Lower leg skin (tissue), 3 donors: Measurements from ENCODE around the gene TAF11L4.

ENCODE experiments used
- POLR2A ChIP-seq, 2 donors: fragments of 450-650 bp; IDR thresholded peaks; one replicate each; pipeline ENCODE4 v1.6.1; 2016 to 2017; ENCODE audit warnings: antibody characterized with exemption in 2 of 2, mild to moderate bottlenecking in 1 of 2, moderate library complexity in 1 of 2
- TF ChIP-seq, protein P1 (sequence below), 3 donors: fragments of 450-650 bp; IDR thresholded peaks; one replicate each; pipeline ENCODE4 v1.5.1; 2016; ENCODE audit warnings: antibody characterized with exemption in 3 of 3, mild to moderate bottlenecking in 3 of 3, moderate library complexity in 2 of 3

DNA sequence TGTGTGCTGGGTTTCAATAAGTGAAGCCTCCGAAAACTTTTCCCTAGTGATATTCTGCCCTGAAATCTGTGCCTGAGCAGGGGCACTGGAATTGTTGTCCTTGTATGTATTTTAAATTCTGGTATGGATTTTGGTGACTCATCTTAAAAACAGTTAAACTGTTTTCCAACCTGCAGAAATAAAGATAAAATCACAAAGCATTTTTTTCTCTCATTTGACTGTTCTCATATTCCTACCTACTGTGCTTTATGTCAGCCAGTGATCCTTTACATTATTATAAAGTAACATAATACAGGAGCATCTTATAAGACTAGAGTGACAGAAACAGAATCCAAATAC, 34.5 kb upstream of the TAF11L4 start:
- TF ChIP-seq, protein P1, sequence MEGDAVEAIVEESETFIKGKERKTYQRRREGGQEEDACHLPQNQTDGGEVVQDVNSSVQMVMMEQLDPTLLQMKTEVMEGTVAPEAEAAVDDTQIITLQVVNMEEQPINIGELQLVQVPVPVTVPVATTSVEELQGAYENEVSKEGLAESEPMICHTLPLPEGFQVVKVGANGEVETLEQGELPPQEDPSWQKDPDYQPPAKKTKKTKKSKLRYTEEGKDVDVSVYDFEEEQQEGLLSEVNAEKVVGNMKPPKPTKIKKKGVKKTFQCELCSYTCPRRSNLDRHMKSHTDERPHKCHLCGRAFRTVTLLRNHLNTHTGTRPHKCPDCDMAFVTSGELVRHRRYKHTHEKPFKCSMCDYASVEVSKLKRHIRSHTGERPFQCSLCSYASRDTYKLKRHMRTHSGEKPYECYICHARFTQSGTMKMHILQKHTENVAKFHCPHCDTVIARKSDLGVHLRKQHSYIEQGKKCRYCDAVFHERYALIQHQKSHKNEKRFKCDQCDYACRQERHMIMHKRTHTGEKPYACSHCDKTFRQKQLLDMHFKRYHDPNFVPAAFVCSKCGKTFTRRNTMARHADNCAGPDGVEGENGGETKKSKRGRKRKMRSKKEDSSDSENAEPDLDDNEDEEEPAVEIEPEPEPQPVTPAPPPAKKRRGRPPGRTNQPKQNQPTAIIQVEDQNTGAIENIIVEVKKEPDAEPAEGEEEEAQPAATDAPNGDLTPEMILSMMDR (IDR thresholded peaks at IDR 0.05) = no peak
- no peak for TF ChIP-seq POLR2A (IDR thresholded peaks at IDR 0.05)
